ENCODE data around the gene TMEM63B.
"Not testable (repeated sequence)": the region's sequence is repeated elsewhere in the genome, so short reads cannot be mapped to it uniquely, and the experiment has no call there.

The TMEM63B gene

DNA sequence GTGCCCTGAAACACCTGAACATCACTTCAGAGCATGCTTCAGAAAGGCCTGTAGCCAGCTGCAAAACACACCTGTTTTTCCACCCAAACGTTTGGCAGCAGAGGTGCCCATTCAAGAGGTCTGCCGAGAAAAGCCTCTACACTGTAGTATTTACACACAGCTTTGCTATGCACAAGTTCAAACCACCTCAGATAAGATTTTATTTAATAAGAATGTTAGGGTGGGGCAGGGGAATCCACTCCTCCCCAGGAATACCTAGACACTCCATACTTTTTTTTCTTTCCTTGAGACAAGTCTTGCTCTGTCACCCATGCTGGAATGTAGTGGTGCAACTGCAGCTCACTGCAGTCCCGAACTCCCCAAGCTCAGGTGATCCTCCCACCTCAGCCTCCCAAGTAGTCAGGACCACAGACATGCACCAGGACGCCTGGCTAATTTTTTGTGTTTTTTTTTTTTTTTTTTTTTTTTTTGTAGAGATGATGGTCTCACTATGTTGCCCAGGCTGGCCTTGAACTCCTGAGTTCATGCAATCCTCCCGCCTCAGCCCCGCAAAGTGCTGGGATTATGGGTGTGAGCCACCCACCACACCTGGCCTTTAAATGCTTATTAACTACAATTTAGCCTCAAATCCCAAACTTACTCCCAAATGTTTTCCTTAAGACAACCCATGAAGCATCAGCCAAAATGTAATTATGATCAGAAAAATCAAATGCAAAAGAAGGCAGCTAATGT lies 9.8 kb upstream of the TMEM63B start:
- DNase-seq (ENCODE audit: low spot score): no peak

DNA sequence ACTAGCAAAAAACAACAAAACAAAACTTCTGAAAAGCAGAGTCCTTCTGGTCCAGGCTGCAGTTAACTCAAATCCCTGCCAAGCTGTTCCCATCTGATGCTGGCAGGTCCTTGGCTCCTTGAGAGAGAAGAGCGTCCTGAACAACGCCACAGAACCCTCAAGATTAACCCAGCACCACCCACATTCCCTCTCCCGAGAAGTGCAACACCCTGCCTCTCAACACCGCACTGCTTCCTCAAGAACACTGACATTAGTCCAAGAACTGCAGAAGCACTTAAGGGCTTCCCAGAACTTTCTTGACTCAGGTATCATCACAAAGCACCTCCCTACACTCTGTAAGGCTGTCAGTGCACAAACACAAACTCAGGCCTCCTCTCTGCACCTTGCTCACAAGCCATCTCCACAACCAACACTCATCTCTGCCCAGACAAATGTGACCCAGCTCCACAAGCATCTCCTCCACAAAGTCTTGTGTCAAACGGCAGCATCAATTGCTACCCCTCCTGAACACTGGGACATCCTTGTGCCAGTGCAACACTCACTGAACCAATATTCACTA lies 7.6 kb upstream of the TMEM63B start:
- no peak for DNase-seq (ENCODE audit: low spot score)

DNA sequence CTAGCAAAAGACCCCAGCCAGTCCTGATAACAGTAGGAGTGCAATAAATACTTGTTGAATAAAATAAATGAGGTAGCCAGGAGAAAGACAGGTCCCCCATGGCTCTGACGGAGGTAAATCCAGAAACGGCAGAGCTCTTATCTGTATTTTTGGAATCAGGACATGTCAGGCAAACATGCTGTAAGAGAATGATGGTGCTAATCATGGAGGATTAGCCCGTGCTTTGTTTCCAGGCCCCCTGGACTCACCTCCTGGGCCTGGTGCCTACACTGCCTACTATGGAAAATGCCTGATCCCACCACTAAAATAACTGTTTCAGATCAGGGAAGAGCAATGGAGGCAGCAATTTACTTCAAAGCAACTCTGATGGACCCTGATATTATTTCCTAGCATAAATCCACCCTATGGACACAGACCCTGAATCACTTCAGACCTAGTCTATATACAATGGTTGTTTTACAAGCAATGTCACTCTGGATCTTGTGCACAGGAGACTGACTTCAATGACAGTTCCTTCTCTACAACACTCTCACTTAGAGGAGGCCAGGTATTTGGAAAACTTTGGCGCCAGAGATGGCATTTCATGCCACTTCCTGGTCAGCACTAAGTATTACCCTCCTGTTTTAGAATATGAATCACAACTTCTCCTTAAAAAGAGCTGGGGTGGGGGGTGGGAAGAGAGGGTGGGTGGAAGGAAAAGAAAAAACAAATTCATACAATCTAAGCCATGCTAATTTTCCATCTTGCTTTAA lies 6.5 kb upstream of the TMEM63B start:
- no peak for DNase-seq (ENCODE audit: low spot score)

DNA sequence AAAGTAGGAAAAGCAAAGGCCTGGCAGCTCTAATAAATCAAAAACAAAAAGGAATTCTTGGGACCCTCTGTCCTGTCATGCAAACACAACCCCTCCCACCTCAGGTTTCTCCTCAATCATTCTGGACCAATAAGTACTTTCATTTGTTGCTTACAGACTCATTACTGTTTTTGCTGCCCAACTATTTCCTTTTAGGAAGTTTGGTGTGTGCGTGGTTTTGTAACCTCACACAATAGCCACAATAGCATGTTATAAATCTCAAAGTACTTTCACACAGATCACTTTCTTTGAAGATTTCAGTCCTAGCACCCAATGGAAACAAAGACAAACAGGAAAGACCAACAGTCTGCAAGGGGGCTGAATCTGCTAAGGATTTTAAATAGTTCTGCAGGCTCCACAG lies 4.6 kb upstream of the TMEM63B start:
- no peak for DNase-seq (ENCODE audit: low spot score)

DNA sequence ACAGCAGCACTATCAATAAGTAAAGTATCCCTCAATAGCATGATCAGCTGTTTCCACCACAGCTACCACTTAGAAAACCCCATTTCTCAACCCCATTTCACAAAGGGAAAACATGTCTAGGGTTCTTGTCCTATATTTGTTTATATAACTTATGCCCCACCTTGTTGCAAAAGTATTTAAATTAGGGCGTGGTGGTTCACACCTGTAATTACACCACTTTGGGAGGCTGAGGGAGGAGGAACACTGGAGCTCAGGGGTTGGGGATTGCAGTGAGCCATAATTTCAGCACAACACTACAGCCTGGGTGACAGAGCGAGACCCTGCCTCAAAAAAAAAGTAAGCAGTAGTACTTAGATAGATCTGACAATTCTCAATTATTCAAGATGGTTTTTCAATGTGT lies 3.8 kb upstream of the TMEM63B start:
- DNase-seq (ENCODE audit: low spot score): no peak

DNA sequence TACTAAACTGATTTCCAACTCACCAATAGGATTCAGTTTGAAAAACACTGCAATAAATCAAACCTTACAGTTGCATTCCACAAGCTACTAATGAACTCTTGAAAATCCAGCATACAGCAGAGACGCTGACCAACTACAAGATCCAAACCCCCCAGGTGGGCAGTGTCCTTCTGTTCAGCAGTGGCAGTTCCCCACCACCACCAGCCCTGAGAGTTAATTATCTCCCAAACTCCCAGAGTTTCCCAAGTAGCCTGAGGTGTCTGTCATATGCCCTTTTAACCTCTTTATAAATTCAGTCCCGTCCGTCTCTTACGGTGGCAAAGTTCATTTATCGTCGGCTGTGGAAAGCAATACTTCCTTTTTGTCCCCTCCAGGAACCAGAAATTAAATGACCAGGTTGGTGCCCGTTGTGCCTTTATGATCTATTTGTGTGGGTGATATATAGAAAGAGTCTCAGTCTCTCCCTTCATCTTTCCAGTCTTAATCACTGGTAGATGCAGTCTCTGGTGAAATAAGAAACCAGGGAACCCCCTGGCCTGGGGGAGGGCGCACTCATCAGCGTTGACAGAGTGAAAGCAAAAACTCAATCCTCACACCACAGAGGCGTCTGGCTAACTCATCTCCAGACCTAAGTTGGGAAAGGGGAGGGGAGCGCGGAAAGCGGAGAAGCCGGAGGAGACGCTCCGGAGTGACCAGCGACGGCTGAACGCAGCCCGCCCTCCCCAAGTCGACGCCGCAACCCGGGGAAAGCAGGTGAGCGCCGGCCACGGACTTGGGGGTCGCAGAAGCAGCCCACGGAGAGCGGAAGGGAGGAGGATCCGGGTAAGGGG lies 819 bp upstream of the TMEM63B start:
- DNase-seq (ENCODE audit: low spot score): peak; percentile 54

DNA sequence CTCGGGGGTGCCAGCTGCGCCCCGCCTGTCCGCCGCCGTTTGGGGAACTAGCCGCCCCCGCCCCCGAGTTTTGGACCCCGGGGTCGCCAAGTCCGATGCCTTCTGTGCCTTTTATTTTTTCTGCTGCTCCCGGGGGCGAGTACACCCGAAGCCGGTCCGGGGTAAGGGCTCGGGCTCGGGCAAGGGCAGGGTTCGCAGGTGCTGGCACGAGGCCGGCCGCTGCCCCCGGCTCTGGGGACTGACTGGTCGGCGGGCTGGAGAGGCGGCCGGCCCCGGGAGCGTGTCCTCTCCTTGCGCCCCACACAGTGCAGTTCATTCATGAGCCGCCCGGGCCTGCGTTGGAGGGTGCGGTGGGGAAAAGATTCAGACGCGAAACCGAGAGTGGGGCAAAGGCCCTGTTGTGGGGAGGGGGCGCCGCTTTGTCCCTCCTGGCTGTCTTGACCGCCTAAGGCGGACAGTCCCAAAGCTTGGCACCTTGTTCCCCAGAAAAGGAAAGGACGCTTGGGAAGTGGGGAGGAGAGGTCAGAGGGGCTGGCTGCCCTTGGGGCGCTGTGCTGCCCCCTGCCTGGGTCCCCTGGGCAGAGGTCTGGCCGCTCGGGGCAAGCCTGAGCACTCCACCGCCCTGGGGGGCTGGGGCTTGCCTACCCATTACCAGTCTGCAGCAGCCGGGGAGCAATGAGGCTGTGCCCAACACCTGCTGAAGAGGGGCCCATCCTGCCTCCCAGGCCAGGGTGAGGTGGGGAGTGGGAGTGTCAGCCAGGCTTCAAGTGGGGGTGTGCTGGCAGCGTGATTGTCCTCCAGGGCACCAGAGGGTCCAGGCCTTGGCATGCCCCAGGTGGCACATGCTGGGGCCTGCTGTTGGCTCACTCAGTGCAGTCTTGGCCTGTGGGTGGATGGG lies 915 bp downstream of the TMEM63B start:
- peak; percentile 44 for DNase-seq (ENCODE audit: low spot score)

DNA sequence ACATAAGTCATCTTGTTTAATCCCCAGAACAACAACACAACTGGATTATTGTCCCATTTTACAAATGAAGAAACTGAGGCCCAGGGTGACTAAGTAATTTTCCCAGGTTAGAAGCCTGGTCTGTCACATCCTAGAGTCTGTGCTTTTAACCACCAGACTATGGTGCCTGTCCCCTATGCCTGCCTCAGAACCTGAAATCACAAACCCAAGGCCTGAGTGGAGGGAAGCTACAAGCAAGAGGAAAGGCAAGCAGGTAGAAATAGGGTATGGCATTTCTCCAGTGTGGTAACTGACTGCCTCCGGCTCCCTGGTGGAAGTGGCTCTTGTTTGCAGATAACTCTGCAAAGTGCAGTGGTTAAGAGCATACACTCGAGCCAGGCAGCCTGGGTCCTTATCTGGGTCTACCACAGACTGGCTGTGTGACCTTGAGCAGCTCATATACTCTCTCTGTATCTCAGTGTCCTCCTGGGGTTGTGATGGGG lies 2.5 kb downstream of the TMEM63B start:
- no peak for DNase-seq (ENCODE audit: low spot score)

DNA sequence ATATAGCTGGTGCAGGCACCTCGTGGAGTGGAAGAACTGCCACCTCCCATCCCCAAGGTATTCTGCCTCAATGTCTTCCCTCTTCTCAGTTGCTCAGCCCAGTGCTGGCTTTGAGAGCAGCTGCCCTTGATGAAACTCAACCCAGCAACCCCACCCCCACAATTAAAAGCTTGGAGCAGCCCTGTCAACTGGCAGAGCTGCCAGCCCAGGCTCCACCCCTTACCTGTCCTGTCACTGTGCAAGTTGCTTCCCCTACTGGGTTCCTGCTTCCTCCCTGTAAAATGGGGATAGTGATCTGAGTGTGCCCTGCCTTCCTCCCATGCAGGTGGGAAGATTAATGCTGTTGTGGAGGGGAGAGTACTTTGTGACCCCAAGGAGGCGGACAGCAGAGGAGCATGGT lies 4.5 kb downstream of the TMEM63B start:
- DNase-seq (ENCODE audit: low spot score): no peak

DNA sequence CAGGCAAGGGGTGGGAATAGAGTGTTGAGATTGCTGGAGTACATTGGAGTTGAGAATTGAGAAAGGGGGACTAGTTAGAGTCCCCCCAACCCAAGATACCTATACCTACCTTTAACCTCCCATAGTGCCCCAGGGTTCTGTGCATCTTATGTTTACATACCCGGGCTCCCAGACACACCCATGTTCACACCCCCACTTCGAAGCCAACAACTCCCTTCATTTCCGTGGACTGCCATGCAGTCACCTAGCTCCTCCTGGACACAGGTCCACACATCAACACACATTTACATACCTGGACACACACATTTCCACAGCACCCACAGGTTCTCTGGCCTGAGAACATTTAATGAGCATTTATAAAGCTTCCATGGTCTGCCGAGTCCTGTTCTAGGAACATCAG lies 5.1 kb downstream of the TMEM63B start:
- DNase-seq (ENCODE audit: low spot score): no peak

DNA sequence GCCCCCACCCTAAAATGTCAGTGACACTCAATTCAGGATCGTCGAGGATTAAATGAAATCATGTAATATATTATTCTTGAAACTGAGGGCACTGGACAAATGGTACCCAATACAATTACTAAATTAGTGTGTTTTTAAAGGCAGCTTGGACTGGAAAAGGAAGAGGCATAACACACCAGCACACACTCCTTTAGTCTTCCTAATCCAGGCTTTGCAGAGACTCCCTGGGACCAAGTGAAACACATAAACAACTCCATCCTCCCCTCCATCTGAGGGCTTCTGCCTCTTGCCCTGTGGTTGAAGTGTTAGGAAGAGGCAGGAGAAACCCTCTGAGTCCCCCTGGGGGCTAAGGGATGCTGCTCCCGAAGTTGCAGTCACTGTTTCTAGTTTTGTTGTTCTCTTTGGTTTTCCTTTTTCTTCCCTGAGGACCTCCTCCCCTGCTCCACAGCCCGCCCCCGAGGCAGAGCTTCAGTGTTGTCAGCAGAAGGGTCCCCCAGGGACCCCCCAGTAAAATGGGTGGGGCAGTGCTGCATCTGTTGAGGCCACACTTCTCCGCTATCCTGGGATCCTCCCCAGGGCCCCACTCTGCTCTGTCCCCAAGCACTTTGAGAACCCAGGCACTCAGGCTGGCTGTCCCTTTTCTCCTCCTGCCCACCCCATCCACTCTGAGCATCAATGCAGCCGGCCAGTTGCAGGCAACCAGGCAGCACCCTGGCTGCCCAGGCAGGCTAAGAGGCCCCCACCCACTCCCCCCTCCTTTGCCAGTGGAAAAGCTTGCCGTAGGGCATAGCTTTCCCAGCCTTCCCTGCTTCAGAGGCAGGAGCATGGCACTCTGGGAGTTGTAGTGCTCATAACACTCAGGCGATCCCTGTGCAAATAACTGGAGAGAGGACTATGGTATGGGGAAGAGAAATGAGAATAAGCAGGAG lies 5.9 kb downstream of the TMEM63B start:
- peak; percentile 68 for DNase-seq (ENCODE audit: low spot score)

DNA sequence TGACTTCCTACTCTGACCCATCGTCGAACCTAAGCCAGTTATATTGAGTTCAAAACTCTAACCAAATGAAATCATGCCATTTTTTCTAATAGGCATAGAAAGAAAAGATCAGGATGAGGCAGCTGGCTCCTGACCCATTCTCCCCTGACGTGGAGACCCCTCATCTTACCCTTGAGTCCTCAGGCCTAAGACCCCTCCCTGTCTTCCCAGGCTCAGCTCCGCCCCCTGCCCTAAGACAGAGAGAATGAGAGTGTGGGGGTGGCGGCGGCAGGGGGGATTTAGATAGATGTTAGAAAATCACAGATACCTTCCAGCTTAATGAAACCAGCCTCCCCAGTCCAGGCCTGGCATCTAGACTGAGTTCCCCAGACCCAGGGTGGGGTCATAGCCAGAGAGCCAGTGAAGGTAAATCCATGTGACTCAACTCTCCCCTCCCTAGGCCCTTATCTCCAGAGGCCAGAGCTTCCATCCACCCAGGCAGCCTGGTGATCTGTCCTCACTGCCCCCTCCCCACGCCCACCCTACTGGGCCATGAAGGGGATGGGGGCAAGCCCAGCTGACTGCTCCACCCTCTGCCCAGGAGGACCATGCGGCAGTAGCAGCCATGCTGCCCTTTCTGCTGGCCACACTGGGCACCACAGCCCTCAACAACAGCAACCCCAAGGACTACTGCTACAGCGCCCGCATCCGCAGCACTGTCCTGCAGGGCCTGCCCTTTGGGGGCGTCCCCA lies 6.8 kb downstream of the TMEM63B start:
- no peak for DNase-seq (ENCODE audit: low spot score)

DNA sequence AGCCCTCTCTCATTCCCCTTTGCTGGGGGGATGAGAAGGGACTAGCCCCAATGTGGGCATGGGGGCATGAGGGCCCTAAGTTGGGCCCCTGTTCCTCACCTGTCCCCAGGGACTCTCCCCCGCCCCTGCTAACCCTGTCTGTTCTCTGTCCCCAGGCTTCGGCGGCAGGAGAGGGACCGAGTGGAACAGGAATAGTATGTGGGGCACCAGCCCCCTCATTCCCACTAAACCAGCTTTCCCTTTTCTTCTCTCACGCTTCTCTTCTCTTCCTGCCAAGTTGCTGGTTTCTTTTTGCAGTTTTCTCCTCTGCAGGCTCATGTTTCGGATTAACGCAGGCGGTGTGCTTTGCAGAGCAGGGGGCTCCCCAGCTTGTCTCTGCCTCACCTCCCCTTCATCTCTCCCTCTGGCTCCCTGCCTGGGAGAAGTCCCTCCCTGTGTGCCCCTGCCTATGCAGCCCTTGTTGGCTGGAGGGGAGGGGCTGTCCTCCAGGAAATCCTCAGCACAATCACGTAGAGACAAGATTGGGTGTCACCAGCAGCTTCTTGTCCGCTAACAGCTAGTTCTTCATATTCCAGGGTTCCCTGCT lies 7.9 kb downstream of the TMEM63B start:
- DNase-seq (ENCODE audit: low spot score): no peak

DNA sequence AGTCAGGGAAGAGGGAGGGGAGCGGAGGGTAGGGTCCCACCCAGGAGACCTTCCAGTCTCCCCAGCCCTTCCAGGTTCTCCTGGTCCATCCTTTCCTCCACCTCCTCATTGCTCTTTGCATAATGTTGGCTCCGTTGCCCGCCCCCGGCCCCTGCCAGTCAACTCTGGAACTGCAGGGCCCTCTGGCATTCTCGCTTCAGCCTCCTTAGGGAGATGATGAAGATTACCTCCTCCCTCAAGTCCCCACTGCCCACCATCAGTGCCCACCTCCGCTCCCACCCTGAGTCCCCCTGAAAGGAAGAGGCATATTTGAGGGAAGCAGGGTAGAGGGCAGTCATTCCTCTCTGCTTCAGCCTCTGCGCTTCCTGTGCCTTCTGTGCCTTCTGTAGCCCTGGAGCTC lies 8.5 kb downstream of the TMEM63B start:
- DNase-seq (ENCODE audit: low spot score): no peak

DNA sequence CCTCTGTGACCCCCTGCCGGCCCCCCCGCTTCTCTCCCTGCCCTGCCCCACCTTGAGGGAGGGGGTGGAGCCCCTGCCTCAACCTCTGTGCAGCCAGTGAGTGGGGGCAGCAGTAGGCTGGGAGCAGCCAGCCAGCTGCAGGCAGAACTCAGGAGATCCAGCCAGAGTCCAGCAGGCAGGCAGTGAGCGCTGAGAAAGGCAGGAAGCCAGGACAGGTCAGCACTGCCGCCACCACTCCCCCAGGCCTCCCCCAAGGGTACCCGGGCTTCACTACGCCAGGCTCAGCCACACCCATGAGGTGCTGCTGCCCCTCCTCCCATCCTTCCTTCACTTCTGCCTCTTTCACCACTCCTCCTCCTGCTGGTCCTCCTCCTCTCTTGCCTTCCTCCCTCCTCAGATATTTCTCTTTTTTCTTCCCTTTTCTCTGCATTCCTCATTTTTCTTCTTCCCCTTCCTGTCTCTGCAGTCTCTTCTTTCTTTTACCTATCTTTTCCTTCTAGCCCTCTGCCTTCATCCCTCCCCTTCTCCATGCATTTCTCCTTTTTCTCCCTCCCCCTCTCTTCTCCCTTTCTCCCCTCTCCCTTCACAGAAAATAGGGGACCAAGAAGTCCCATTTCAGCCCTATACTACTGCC lies 11.5 kb downstream of the TMEM63B start:
- no peak for DNase-seq (ENCODE audit: low spot score)

DNA sequence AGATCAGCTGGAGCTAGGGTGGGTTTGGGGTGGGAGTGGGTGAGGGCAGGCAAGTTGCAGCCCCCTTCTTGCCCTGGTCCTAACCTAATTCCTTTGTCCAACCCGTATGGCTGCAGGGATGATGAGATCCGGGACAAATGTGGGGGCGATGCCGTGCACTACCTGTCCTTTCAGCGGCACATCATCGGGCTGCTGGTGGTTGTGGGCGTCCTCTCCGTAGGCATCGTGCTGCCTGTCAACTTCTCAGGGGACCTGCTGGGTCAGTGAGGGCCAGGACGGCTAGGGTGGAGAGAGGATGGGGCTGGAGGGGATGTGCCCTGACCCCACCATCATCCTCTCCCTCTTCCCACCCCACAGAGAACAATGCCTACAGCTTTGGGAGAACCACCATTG lies 12.0 kb downstream of the TMEM63B start:
- no peak for DNase-seq (ENCODE audit: low spot score)

DNA sequence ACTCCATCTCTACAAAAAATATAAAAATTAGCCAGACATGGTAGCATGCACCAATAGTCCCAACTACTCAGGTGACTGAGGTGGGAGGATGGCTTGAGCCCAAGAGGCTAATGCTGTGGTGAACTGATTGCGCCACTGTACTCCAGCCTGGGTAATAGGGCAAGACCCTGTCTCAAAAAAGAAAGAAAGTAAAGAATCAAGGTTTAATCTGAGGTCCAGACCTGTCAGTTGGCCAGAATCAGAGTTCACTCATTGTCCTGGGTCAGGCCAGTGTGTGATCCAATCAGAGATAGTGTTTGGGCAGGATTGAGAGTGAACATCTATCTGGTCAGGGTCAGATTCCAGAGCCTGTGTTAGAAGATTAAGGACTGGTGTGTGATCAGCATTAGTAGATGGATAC lies 15.5 kb downstream of the TMEM63B start:
- no peak for DNase-seq (ENCODE audit: low spot score)

DNA sequence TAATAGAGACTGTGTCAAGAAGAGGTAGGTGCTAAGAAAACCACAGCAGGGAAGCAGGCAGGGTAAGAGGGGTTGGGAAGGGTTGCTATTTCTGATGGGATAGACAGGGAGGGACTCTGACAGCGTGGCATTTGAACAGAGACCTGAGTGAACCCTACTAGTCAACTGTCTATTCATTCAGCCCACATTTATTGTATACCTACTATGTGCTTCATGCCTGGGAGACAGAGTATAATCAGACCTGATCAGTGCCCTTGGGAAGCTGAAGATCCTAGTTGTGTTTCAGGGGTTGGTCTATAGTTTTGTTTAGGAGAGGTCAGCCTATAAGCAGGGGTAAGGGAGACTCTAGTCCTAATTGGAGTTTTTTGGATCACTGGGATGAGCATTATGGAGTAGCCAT lies 16.4 kb downstream of the TMEM63B start:
- no peak for DNase-seq (ENCODE audit: low spot score)

DNA sequence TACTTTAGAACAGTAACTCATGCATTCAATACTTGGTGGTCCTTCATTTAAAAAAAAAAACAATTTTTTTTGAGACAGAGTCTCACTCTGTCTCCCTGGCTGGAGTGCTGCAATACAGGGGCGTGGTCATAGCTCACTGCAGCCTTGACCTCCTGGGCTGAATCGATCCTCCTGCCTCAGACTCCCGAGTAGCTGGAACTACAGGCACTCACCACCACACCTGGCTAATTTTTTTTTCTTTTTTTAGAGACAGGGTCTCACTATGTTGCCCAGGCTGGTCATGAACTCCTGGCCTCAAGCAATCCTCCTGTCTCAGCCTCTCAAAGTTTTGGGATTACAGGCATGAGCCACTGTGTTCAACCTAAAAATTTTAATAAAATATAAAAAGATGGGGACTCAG lies 17.2 kb downstream of the TMEM63B start:
- DNase-seq (ENCODE audit: low spot score): not testable (repeated sequence)

All from HuH-7.5 (cell line).